Measurements from ENCODE around the gene CPSF3. TPM values are rescaled to one million over a fixed set of nuclear protein-coding genes. Genes with fewer than 3 reads are reported as not detected.

Gene CPSF3
- total RNA-seq, 1 donor from 2014 or later: 91.2 TPM

DNA sequence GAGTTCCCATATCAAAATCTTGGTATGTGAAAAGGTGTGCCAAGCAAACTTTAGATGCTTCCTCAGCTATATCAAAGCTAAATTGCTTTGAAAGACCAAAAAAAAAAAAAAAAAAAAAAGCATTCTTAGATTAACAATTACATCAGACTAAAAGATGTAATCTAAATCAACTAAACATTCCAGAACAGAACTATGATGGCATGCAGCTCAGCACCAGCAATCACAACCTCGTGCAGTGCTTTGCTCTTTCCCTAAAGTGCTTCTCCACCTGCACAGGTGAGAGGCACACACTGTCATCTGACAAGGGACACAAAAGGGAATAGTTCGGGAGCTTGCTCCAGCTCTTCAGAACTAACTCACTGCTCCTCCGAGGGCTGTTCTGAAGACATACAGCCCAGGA lies 94.7 kb downstream of the CPSF3 start:
- TF ChIP-seq, protein P1, sequence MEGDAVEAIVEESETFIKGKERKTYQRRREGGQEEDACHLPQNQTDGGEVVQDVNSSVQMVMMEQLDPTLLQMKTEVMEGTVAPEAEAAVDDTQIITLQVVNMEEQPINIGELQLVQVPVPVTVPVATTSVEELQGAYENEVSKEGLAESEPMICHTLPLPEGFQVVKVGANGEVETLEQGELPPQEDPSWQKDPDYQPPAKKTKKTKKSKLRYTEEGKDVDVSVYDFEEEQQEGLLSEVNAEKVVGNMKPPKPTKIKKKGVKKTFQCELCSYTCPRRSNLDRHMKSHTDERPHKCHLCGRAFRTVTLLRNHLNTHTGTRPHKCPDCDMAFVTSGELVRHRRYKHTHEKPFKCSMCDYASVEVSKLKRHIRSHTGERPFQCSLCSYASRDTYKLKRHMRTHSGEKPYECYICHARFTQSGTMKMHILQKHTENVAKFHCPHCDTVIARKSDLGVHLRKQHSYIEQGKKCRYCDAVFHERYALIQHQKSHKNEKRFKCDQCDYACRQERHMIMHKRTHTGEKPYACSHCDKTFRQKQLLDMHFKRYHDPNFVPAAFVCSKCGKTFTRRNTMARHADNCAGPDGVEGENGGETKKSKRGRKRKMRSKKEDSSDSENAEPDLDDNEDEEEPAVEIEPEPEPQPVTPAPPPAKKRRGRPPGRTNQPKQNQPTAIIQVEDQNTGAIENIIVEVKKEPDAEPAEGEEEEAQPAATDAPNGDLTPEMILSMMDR (conservative IDR thresholded peaks at IDR 0.05; ENCODE audit: low read depth, low read length): no peak
- DNase-seq (ENCODE audit: low read depth): no peak

GRCh38 chr2:9518780-9519179 lies 95.3 kb downstream of the CPSF3 start:
- TF ChIP-seq, protein P1 (conservative IDR thresholded peaks at IDR 0.05; ENCODE audit: low read depth, low read length): no peak
- no peak for DNase-seq (ENCODE audit: low read depth)
- no peak overlapping the region for H3K4me3 ChIP-seq (ENCODE audit: low read depth, low read length)

More for the DNA sequence above, 94.7 kb downstream of the CPSF3 start:
- H3K4me3 ChIP-seq (ENCODE audit: low read depth, low read length): no peak overlapping the region

GRCh38 chr2:9519250-9519649 lies 95.8 kb downstream of the CPSF3 start:
- TF ChIP-seq, protein P1 (conservative IDR thresholded peaks at IDR 0.05; ENCODE audit: low read depth, low read length): no peak
- H3K4me3 ChIP-seq (ENCODE audit: low read depth, low read length): no peak overlapping the region
- DNase-seq (ENCODE audit: low read depth): no peak

Other genes starting within 250 kb of the CPSF3 start
- 27.3 and 33.0 TPM in 2 replicates for gene ASAP2, start 216.8 kb upstream of the CPSF3 start, total RNA-seq
- gene ITGB1BP1, start 126 bp upstream of the CPSF3 start, total RNA-seq: 62.6 and 73.8 TPM in 2 replicates
- gene IAH1, start 50.9 kb downstream of the CPSF3 start, total RNA-seq: 83.4 and 92.1 TPM in 2 replicates
- gene ADAM17, start 132.2 kb downstream of the CPSF3 start, total RNA-seq: 24.3 and 28.1 TPM in 2 replicates
- 418 and 463 TPM in 2 replicates for gene YWHAQ, start 207.3 kb downstream of the CPSF3 start, total RNA-seq

All from epithelial cell of proximal tubule (primary cell).